GF-D8 (cell line): ENCODE measurements around the gene MAP1LC3B.
"Not testable (repeated sequence)": the region's sequence is repeated elsewhere in the genome, so short reads cannot be mapped to it uniquely, and the experiment has no call there.

Source experiments
- DNase-seq: peaks from one replicate; lab custom pipeline; 2025; lab: John Stamatoyannopoulos, UW

Gene MAP1LC3B

GRCh38 chr16:87360862-87361610, 31.1 kb upstream of the MAP1LC3B start:
- no peak for DNase-seq

GRCh38 chr16:87361916-87362619, 30.1 kb upstream of the MAP1LC3B start:
- DNase-seq, result no peak

GRCh38 chr16:87362828-87363559, 29.1 kb upstream of the MAP1LC3B start:
- DNase-seq, result not testable (repeated sequence)

- no peak for DNase-seq
These were observed 28.2 kb upstream of the MAP1LC3B start for GRCh38 chr16:87363771-87364455.

- no peak for DNase-seq
These were observed 27.0 kb upstream of the MAP1LC3B start for GRCh38 chr16:87365021-87365713.

GRCh38 chr16:87366288-87366687, 25.8 kb upstream of the MAP1LC3B start:
- DNase-seq, result no peak

GRCh38 chr16:87366930-87367329, 25.2 kb upstream of the MAP1LC3B start:
- DNase-seq, result no peak

GRCh38 chr16:87367529-87367928, 24.6 kb upstream of the MAP1LC3B start:
- DNase-seq, result no peak

- no peak for DNase-seq
These were observed 23.9 kb upstream of the MAP1LC3B start for GRCh38 chr16:87368029-87368770.

GRCh38 chr16:87369117-87369765, 22.9 kb upstream of the MAP1LC3B start:
- DNase-seq, result no peak

- no peak for DNase-seq
These were observed 22.1 kb upstream of the MAP1LC3B start for GRCh38 chr16:87369796-87370719.

- DNase-seq, result no peak
These were observed 20.8 kb upstream of the MAP1LC3B start for GRCh38 chr16:87371261-87371866.

GRCh38 chr16:87372305-87372704, 19.8 kb upstream of the MAP1LC3B start:
- DNase-seq, result no peak

- no peak for DNase-seq
These were observed 17.8 kb upstream of the MAP1LC3B start for GRCh38 chr16:87374313-87374712.

GRCh38 chr16:87375426-87376135, 16.6 kb upstream of the MAP1LC3B start:
- no peak for DNase-seq

- no peak for DNase-seq
These were observed 15.5 kb upstream of the MAP1LC3B start for GRCh38 chr16:87376660-87377059.

- DNase-seq, result not testable (repeated sequence)
These were observed 12.8 kb upstream of the MAP1LC3B start for GRCh38 chr16:87379312-87379752.

- no peak for DNase-seq
These were observed 11.7 kb upstream of the MAP1LC3B start for GRCh38 chr16:87380403-87380802.
